GM19099 (cell line): Measurements from ENCODE around the gene HOXB6.

ENCODE experiments used
- POLR2A ChIP-seq: IDR thresholded peaks from 3 replicates; pipeline ENCODE4 v1.6.1; 2011; ENCODE audit warnings: low read depth; ENCODE audit not compliant: insufficient read length; ENCODE audit errors: extremely low read depth

Gene HOXB6

DNA sequence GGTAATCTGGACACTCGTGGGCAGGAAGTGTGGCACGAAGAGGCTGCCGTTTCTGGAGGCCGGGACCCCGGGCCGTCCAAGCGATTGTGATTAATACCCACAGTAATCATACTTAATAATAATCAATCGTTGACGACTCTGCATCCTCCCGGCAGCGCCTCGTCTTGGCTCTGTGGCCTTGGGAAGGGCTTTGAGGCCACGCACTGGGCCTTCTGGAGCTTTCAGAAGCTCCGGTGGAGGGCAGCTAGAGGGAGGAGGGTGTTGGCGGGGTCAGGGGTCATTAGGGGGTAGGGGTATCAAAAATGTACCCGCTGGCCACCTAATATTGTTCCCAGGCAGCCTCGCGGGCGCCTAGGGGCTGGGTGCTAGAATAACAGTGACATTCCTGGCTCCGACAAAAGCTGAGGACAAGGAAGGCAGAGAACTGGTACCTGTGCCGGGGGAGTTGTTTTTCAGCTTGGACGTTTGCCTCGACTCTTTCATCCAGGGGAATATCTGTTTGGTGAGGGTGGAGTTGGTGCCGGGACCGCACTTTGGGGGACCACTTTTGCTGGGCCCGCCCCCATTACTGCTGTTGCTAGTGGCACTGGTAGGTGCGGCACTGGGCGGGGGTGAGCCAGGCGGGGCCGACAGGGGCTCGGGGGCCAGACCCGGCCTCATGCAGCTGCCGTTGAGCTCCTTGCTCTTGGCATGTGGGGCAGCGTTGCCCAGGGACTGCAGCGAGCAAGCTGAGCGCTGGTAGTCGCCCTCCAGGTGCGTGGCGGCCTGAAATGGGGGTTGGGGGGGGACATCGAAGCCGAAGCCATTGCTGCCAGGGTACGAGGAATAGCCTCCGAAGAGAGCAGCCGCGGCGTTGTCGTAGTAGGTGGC, 53.0 kb downstream of the HOXB6 start:
- no peak for TF ChIP-seq POLR2A

DNA sequence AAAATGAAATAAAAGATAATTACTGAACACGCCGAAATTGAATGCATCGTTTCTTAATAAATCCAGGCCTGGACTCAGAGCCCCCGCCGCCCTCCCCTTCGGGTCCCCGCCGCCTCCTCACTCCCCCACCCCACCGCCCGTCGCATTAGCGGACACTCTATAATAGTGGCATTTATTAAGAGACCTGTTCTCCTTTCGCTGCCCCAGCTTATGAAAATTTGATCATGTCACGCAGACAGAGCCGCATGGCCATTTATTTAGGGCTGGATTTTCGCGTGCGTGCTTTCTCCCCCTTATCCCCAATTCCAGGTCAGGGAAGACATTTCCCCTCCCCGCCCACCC, 53.6 kb downstream of the HOXB6 start:
- TF ChIP-seq POLR2A: no peak

DNA sequence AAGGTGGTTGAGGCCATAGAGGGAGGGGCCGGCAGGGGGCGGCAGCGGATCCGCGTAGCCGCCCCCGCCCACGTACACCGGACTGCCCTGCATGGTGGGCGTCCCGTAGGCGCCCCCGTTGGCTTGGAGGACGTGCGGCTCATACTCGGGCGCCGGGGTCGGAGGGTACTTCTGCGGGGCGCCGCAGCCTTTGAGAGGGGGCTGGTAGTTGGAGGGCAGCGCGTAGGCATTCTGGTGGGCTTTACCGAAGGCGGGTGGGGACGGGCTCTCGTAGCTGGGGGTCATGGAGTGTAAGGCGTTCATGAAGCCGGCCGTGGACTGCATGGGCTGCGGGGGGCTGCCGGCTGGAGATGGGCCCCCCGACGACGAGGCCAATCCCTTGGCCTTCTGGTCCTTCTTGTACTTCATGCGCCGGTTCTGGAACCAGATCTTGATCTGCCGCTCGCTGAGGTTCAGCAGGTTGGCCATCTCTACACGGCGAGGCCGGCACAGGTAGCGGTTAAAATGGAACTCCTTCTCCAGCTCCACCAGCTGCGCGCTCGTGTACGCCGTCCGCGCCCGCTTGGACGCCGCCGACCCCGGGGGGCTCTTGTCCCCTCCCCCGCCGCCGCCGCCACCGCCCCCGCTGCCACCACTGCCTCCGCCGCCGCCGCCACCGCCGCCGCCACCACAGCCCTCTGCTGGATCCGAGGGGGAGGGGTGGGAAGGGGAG, 54.1 kb downstream of the HOXB6 start:
- TF ChIP-seq POLR2A: no peak

DNA sequence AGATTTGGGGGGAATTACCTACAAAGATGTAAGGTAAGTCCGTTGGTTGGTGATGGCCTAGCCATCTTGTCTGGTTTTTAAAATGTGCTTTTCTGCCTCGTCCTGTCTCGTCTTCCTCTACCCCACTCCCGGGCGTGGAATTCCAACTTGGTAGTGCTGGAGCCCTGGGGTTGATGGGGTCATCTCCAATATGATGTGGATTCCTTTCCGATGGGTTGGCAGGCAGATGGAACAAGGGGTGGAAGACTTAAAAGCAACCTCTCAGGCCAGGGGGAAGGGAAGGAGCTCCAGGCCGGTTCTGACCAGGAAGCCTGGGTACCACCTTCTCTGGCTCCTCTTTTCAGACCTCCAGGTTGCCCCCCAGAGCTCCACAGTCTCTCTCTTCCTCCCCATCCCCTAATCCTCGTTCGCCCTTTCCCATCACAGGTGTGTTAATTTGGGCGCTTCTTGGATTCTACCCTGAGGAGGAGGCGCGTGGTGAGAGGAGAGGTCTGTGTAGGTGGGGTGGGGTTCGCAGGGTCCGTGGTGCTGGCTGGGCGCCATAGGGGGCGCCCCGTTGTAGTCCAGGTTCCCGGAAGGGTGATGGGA, 54.8 kb downstream of the HOXB6 start:
- no peak for TF ChIP-seq POLR2A

DNA sequence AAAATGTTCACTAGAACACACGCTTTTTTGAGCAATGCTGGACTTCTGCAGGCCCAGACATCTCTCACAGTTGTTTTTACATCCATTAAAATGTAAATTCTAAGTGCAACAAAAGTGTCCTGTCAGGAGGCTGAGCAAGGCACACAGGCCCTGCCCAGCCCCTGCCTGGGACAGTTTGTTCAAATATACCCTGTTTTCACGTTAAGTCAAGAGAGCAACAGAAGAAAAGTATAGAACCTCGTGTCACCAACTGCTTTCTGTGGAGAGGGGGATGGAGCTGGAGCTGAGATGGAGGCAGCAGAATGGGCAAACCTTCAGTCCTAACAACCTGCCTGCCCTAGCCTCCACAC, 55.5 kb downstream of the HOXB6 start:
- TF ChIP-seq POLR2A: no peak

DNA sequence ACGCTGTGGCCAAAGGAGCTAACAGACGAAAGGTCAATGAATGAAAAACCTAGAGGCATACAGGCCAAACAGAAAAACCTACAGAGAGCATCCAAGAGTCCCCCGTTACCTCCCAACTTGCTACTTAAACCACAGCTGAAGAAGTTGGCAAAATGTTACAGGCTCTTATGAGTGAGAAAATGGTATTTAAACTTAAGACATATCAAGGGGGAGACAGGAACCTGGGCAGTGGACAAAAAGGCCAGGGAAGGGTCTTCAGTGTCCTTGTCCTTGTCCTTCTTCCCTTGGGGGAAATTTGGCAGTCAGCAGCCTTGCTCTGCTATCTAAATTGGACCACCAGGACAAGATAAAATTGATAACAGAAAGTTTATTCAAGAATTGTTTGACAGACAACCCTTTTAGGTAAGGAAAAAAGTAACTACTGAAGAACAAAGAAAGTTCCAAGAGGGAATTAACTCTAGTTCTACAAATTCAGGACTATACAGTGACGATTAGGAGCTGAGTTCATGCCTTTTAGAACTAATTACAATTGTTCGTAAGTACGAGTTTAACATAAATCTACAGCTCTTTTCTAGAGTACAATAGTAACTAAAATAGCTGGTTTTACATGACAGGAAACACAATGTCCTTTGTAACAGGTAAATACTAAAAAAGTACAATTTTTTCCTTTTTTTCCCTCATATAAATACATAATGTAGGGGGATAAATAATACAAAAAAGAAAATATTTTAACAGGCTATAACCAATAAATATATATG, 56.1 kb downstream of the HOXB6 start:
- no peak for TF ChIP-seq POLR2A

DNA sequence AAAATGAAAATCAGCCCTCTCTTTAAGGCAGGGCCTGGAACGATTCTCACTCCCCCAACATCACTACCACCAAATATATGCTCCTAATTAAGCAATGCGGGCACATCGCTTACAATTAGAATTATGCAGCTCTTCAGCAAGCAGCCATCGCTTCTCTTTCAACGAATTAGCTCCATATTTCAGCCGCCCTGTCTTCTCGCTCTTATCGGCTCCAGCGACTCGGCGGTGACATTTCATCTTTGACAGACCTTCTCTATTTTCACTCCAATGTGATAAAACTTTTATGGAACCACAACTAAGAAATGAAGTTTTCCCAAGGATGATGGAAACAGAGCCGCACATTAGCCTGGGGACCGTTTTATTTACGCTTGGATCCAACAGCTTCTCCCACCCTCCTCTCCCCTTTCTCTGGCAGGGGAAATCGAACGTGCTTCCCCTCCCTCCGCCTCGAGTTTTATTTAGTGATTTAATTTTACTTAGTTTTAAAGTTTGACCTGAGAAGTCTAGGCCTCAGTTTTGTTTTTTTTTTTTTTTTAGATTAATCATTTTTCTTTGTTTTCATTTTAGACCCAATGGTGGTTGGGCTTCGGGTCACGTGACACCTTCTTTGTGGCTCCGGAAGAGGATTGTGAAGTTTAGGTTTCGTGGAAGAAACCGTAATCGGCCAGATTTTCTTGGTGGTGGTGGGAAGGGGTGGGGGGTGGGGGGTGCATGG, 56.8 kb downstream of the HOXB6 start:
- no peak for TF ChIP-seq POLR2A

DNA sequence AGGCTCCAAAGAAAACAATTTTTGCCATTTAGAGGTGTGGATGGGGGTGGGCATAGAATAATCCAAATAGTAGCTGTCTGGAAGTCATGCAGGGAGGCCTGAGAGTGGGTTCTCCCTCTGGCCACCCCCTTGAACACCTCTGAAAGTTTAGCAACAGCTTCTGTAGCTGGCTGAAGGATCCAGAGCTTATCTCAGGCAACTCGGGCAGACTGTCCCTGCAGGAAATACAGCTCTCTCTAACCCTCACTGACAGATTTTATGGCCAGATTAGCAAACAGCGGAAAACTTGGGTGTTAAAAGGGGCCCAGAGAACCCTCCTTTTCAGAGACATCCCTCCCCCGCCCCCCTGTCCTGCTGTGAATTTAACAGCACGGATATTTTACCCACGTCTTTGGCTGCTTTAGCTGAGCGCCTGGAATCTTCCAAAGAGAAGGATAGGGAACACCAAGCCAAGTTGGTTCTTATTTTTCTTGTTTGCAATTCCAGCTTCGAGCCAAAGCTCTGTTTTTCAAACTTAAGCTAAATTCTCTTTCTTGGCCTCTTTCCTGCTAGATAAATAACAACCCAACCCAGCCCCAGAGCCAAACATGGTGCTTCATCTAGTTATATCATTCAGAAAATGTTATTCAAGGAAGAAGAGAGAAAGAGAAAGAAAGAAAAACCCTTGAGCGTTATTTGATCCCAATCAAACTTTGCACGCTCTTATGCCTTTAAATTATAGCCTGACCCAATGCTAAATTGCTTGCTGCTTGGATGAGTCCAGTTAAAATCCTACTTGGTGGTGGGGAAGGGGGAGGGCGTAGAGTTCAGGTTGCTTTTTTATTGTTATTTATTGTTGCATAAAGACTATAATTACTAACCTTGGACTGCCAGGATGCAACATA, 57.6 kb downstream of the HOXB6 start:
- no peak for TF ChIP-seq POLR2A

DNA sequence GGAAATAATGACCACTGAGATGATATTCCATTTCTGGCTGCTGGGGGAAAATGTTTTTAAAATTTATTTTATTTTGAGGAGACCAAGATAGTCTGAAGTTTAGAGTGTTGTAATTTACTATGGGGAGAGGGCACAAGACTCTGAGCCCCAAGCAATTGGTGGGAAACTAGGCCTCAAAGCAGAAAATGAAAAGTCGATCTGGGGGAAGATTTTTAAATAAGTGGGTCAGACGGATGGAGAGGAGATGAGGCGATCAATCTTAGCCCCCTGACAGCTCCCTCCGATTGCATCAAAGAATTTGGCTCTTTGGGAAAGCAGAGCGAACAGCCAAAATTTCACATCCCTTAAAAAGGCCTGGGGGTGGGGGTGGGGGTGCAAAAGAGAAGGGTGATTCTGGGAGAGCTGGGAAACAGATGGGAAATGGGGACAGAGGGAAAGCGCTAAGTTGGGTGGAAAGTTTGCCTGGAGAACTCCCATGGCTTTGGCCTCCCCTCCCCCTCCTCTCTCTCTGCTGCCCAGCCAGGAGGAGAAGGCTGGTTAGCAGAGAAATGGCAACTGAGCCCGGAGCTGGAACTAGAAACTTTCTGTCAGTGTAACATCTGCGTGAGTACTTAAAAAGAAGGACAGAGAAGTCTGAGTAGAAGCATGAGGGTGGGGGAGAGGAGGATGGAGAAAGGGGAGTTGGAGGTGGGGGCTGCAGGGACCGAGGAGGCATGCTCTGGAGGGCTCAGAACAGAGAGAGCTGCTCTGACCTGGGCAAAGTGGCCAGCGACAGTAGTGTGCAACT, 58.5 kb downstream of the HOXB6 start:
- no peak for TF ChIP-seq POLR2A
